Large intestine (tissue), 3 donors: Measurements from ENCODE around the gene SHKBP1. TPM values are rescaled to one million over a fixed set of nuclear protein-coding genes. Genes with fewer than 3 reads are reported as not detected.

Experiments used
- DNase-seq, 2 donors: peaks; one replicate each; pipeline versions ENCODE4 v3.0.0 to v3.0.0-alpha.2; 2013
- H3K27ac ChIP-seq: one replicate; pipeline ENCODE4 v1.5.1; 2013; ENCODE audit warnings: low read length
- H3K27me3 ChIP-seq: 2 replicates; pipeline ENCODE4 v1.6.1; 2013; ENCODE audit warnings: low read length; ENCODE audit not compliant: control insufficient read depth, insufficient read depth
- H3K36me3 ChIP-seq: 2 replicates; pipeline ENCODE4 v1.6.1; 2013; ENCODE audit warnings: low read length; ENCODE audit not compliant: control insufficient read depth, insufficient read depth
- H3K4me1 ChIP-seq: one replicate; pipeline ENCODE4 v1.6.1; 2013; ENCODE audit warnings: low read length; ENCODE audit not compliant: control insufficient read depth, insufficient read depth
- H3K4me3 ChIP-seq: one replicate; pipeline ENCODE4 v1.5.1; 2013; ENCODE audit warnings: low read length
- H3K9me3 ChIP-seq: one replicate; pipeline ENCODE4 v1.6.1; 2013; ENCODE audit warnings: mild to moderate bottlenecking, low read depth, low read length, moderate library complexity; ENCODE audit not compliant: control insufficient read depth
- WGBS: methylation state at CpG from one replicate; pipeline ENCODE4 v1.1.5; 2013; ENCODE audit warnings: low lambda C conversion rate; ENCODE audit not compliant: insufficient coverage; 5-methylcytosine and 5-hydroxymethylcytosine counted together
- polyA plus RNA-seq: library from polyadenylated mRNA; unstranded; fragments of 120-200 nt; gene quantifications from one replicate; pipeline ENCODE4 v1.2.1, GENCODE V29; 2013

The SHKBP1 gene
- polyA plus RNA-seq, 1 donor: 27.8 TPM

- peaks cover 2% of the 10 kb centered on the region for H3K4me1 ChIP-seq
- no peak overlapping the region for H3K27ac ChIP-seq
- no peaks in the 10 kb centered on the region for H3K27me3 ChIP-seq
- no peak for DNase-seq
- H3K36me3 ChIP-seq: peaks cover 35% of the 10 kb centered on the region
- no peaks in the 10 kb centered on the region for H3K9me3 ChIP-seq
- H3K4me3 ChIP-seq: no peak overlapping the region
- WGBS: 100% methylated on average over 1 of the region's 2 CpGs
These were observed 5.8 kb downstream of the SHKBP1 start for GRCh38 chr19:40582467-40582866.

GRCh38 chr19:40583283-40583682, 6.6 kb downstream of the SHKBP1 start:
- no peak for DNase-seq
- peaks cover 33% of the 10 kb centered on the region for H3K36me3 ChIP-seq
- no peak overlapping the region for H3K4me3 ChIP-seq
- no peaks in the 10 kb centered on the region for H3K9me3 ChIP-seq
- H3K27ac ChIP-seq: no peak overlapping the region
- H3K4me1 ChIP-seq: no peaks in the 10 kb centered on the region
- H3K27me3 ChIP-seq: no peaks in the 10 kb centered on the region
- WGBS: no CpG with 5 or more reads among the region's 14 CpGs

GRCh38 chr19:40584007-40584406, 7.3 kb downstream of the SHKBP1 start:
- DNase-seq: no peak
- Histone ChIP-seq H3K4me3 (no peak overlapping the region), H3K4me1 (no peaks in the 10 kb centered on the region), H3K9me3 (no peaks in the 10 kb centered on the region), H3K27ac (no peak overlapping the region), H3K27me3 (no peaks in the 10 kb centered on the region), H3K36me3 (peaks cover 31% of the 10 kb centered on the region)
- WGBS: no CpG with 5 or more reads among the region's 5 CpGs

- Histone ChIP-seq H3K27ac (no peak overlapping the region), H3K4me3 (no peak overlapping the region), H3K4me1 (no peaks in the 10 kb centered on the region), H3K27me3 (no peaks in the 10 kb centered on the region), H3K9me3 (no peaks in the 10 kb centered on the region), H3K36me3 (peaks cover 26% of the 10 kb centered on the region)
- no peak for DNase-seq
- 85% methylated on average over 5 of the region's 11 CpGs for WGBS
These were observed 8.7 kb downstream of the SHKBP1 start for GRCh38 chr19:40585241-40585981.

GRCh38 chr19:40585982-40586422, 9.3 kb downstream of the SHKBP1 start:
- DNase-seq: no peak
- no peaks in the 10 kb centered on the region for H3K4me1 ChIP-seq
- no peaks in the 10 kb centered on the region for H3K9me3 ChIP-seq
- no peak overlapping the region for H3K27ac ChIP-seq
- H3K36me3 ChIP-seq: peaks cover 20% of the 10 kb centered on the region
- H3K27me3 ChIP-seq: no peaks in the 10 kb centered on the region
- H3K4me3 ChIP-seq: no peak overlapping the region
- WGBS: 100% methylated on average over 2 of the region's 2 CpGs

- no peak overlapping the region for H3K4me3 ChIP-seq
- no peak overlapping the region for H3K27ac ChIP-seq
- WGBS: no CpG with 5 or more reads among the region's 14 CpGs
- DNase-seq: no peak
- peaks cover 19% of the 10 kb centered on the region for H3K36me3 ChIP-seq
- H3K9me3 ChIP-seq: no peaks in the 10 kb centered on the region
- H3K4me1 ChIP-seq: no peaks in the 10 kb centered on the region
- no peaks in the 10 kb centered on the region for H3K27me3 ChIP-seq
These were observed 9.9 kb downstream of the SHKBP1 start for GRCh38 chr19:40586611-40587010.

- Histone ChIP-seq H3K4me3 (no peak overlapping the region), H3K9me3 (no peaks in the 10 kb centered on the region), H3K36me3 (peaks cover 7% of the 10 kb centered on the region), H3K27ac (no peak overlapping the region), H3K27me3 (no peaks in the 10 kb centered on the region), H3K4me1 (no peaks in the 10 kb centered on the region)
- no CpG with 5 or more reads among the region's 19 CpGs for WGBS
- no peak for DNase-seq
These were observed 11.6 kb downstream of the SHKBP1 start for GRCh38 chr19:40588110-40588854.

GRCh38 chr19:40588926-40589569, 12.4 kb downstream of the SHKBP1 start:
- Histone ChIP-seq H3K4me1 (no peaks in the 10 kb centered on the region), H3K27me3 (no peaks in the 10 kb centered on the region), H3K9me3 (no peaks in the 10 kb centered on the region), H3K27ac (no peak overlapping the region), H3K4me3 (no peak overlapping the region), H3K36me3 (peaks cover 7% of the 10 kb centered on the region)
- peak in 1 of 2 donors; percentile 28 for DNase-seq
- WGBS: no CpG with 5 or more reads among the region's 9 CpGs

GRCh38 chr19:40589591-40590429, 13.1 kb downstream of the SHKBP1 start:
- Histone ChIP-seq H3K27me3 (no peaks in the 10 kb centered on the region), H3K36me3 (peaks cover 7% of the 10 kb centered on the region), H3K9me3 (no peaks in the 10 kb centered on the region), H3K4me1 (no peaks in the 10 kb centered on the region), H3K27ac (no peak overlapping the region), H3K4me3 (no peak overlapping the region)
- 80% methylated on average over 1 of the region's 26 CpGs for WGBS
- no peak for DNase-seq
